ENCODE data around the gene SORCS1. TPM values are rescaled to one million over a fixed set of nuclear protein-coding genes. Genes with fewer than 3 reads are reported as not detected.
"Not testable (repeated sequence)": the region's sequence is repeated elsewhere in the genome, so short reads cannot be mapped to it uniquely, and the experiment has no call there.

The SORCS1 gene
- total and polyA plus RNA-seq, 8 donors = 0.46 to 2.6 (median 1.6) TPM

GRCh38 chr10:107028236-107028635 lies 136.3 kb downstream of the SORCS1 start:
- ATAC-seq = no peak

DNA sequence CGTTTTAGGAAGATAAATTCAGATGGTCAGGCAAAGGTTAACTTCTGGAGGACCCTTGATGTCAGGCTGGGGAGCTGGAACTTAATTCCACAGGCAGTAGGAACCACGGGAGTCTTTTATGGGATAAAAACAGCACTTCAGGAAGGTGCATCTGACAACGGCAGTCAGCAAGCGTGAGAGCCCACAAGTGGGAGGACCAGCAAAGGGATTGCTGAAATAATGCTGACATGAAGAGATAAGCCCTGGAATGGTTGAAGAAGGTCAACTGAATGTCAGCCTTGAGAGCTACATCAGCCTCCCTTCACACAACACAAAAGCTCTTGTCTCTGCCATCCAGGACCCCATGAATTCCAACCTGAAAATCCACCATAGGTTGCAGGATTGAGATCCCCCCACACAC lies 138.8 kb downstream of the SORCS1 start:
- Histone ChIP-seq H3K4me1 (no peaks in the 10 kb centered on the region), H3K4me3 (no peak overlapping the region), H3K9me3 (no peaks in the 10 kb centered on the region), H3K27me3 (no peaks in the 10 kb centered on the region), H3K27ac (no peak overlapping the region), H3K36me3 (no peaks in the 10 kb centered on the region)
- TF ChIP-seq, protein P1, sequence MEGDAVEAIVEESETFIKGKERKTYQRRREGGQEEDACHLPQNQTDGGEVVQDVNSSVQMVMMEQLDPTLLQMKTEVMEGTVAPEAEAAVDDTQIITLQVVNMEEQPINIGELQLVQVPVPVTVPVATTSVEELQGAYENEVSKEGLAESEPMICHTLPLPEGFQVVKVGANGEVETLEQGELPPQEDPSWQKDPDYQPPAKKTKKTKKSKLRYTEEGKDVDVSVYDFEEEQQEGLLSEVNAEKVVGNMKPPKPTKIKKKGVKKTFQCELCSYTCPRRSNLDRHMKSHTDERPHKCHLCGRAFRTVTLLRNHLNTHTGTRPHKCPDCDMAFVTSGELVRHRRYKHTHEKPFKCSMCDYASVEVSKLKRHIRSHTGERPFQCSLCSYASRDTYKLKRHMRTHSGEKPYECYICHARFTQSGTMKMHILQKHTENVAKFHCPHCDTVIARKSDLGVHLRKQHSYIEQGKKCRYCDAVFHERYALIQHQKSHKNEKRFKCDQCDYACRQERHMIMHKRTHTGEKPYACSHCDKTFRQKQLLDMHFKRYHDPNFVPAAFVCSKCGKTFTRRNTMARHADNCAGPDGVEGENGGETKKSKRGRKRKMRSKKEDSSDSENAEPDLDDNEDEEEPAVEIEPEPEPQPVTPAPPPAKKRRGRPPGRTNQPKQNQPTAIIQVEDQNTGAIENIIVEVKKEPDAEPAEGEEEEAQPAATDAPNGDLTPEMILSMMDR (IDR thresholded peaks at IDR 0.05) = no peak
- FAIRE-seq (no peak), ATAC-seq (no peak), DNase-seq (no peak)
- intact Hi-C loops (cut with DNase I) = no loop called here
- WGBS, 2 donors = 33 to 36% methylated on average over 4 of the region's 4 CpGs

More at GRCh38 chr10:107028236-107028635, 136.3 kb downstream of the SORCS1 start:
- H3K9me3 ChIP-seq = no peaks in the 10 kb centered on the region
- DNase-seq = no peak
- H3K27ac ChIP-seq = no peak overlapping the region
- H3K27me3 ChIP-seq = no peaks in the 10 kb centered on the region
- no peaks in the 10 kb centered on the region for H3K36me3 ChIP-seq
- H3K4me3 ChIP-seq = no peak overlapping the region
- H3K4me1 ChIP-seq = no peaks in the 10 kb centered on the region
- FAIRE-seq = no peak
- intact Hi-C loops (cut with DNase I) = no loop called here
- WGBS, 2 donors = 50 to 73% methylated on average over 2 of the region's 2 CpGs
- TF ChIP-seq, protein P1 (IDR thresholded peaks at IDR 0.05) = no peak

DNA sequence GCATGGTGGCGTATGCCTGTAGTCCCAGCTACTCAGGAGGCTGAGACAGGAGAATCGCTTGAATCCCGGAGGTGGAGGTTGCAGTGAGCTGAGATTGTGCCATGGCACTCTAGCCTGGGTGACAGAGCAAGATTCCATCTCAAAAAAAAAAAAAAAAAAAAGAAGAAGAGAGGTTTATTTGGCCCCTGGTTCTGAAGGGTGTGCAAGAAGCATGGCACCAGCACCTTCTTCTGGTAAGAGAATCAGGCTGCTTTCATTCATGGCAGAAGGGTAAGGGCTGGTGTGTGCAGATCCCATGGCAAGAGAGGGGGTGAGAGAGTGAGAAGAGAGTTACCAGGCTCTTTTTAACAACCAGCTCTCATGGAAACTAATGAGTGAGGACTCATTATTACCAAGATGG lies 140.5 kb downstream of the SORCS1 start:
- H3K36me3 ChIP-seq; FAIRE-seq; H3K9me3 ChIP-seq; H3K27ac ChIP-seq; intact Hi-C loops (cut with DNase I); ATAC-seq; DNase-seq; H3K4me1 ChIP-seq; H3K27me3 ChIP-seq; H3K4me3 ChIP-seq: not testable (repeated sequence)
- WGBS, 2 donors = 79 to 88% methylated on average over 3 of the region's 3 CpGs

DNA sequence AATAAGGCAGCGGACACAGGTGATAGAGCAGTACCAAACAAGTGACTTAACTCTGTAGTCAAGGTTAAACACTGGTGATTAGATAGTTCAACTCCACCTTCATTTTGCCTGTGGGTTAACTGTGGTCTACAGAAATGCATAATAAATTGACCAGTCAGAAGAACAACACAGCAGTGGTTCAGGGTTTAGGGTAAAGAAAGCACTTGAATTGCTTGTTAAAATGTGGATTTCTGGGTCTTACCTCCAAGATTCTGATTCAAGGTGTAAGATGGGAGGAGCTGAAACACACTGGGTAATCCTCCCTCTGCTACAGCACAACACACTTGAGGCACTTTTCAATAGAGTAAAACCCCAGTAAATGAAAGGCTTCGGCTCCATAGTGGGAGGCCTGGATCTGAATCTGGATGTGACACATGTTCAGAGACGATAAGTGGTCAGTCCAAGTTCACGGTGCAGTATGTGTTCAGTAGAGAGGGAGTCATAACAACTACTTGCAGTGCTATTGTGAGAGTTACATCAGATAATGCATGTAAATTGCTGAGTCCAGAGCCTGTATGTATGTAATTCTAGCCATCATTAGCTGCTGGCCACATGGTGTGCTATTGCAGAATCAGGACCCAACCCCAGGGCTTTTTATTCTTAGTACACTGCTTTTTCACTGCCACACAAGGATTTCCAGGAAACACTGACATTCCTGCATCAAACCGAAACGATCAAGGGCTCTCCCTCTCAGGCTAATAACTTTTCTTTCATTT lies 141.7 kb downstream of the SORCS1 start:
- H3K27ac ChIP-seq = no peak overlapping the region
- H3K27me3 ChIP-seq = no peaks in the 10 kb centered on the region
- FAIRE-seq = no peak
- H3K4me1 ChIP-seq = no peaks in the 10 kb centered on the region
- H3K9me3 ChIP-seq = no peaks in the 10 kb centered on the region
- no peaks in the 10 kb centered on the region for H3K36me3 ChIP-seq
- DNase-seq = no peak
- TF ChIP-seq, protein P1 (IDR thresholded peaks at IDR 0.05) = no peak
- no peak overlapping the region for H3K4me3 ChIP-seq
- no peak for ATAC-seq
- 65 to 75% methylated on average over 6 of the region's 6 CpGs for WGBS, 2 donors
- intact Hi-C loops (cut with DNase I) = no loop called here

DNA sequence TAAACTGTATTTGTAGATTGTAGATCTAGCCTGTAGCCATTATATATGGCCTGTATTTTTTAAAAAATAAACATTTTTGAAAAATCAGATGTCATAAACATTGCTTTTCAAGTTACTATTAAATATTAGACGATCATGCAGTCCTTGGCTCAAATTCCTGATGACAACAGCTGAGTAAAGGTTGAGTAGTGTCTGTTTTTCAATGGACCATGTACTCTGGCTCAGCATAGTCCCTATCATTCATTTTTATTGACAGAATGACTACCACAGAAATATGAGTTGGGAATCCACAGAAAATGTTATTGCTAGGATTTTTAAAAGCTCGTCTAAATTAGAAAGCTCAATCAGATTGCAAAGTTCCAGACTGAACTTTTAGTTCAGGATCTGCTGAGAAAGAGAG lies 145.4 kb downstream of the SORCS1 start:
- no peaks in the 10 kb centered on the region for H3K4me1 ChIP-seq
- intact Hi-C loops (cut with DNase I) = no loop called here
- no peaks in the 10 kb centered on the region for H3K9me3 ChIP-seq
- no peak overlapping the region for H3K27ac ChIP-seq
- H3K4me3 ChIP-seq = no peak overlapping the region
- ATAC-seq (no peak), DNase-seq (no peak), FAIRE-seq (no peak)
- TF ChIP-seq, protein P1 (IDR thresholded peaks at IDR 0.05) = no peak
- 35 to 45% methylated on average over 2 of the region's 2 CpGs for WGBS, 2 donors
- H3K27me3 ChIP-seq = no peaks in the 10 kb centered on the region
- no peaks in the 10 kb centered on the region for H3K36me3 ChIP-seq

All from pancreas (tissue), 10 donors.